K562 (cell line): ENCODE results near the gene TMEM50B. TPM values are rescaled to one million over a fixed set of nuclear protein-coding genes. Genes with fewer than 3 reads are reported as not detected.

Source experiments
- C11orf30 ChIP-seq: fragments of 450-650 bp; IDR thresholded peaks from 2 replicates; pipeline ENCODE4 v1.6.1; 2016; ENCODE audit warnings: low read depth, mild to moderate bottlenecking
- CLOCK ChIP-seq: fragments of 250-450 bp; sonication (Bioruptor Pico); IDR thresholded peaks from 2 replicates; pipeline ENCODE4 v1.4.0; 2020; ENCODE audit warnings: mild to moderate bottlenecking, moderate library complexity, borderline replicate concordance
- CREB1 ChIP-seq, 2 experiments: sonication (generic) in 1 of 2; formaldehyde crosslinking in 1 of 2; IDR thresholded peaks; 2 replicates each; pipeline versions ENCODE4 v1.6.1 to v1.8.0; 2012 to 2022; ENCODE audit warnings: inconsistent platforms in 1 of 2, mild to moderate bottlenecking in 1 of 2, missing genetic modification reagents in 1 of 2, moderate library complexity in 1 of 2
- DIDO1 ChIP-seq: fragments of 450-650 bp; IDR thresholded peaks from 2 replicates; pipeline ENCODE4 v1.6.1; 2016; ENCODE audit warnings: low read depth, missing biosample characterization, missing genetic modification characterization
- HINFP ChIP-seq: fragments of 450-650 bp; conservative IDR thresholded peaks from 2 replicates; pipeline ENCODE4 v1.6.1; 2016; ENCODE audit warnings: missing genetic modification characterization, low read depth, mild to moderate bottlenecking, control low read depth, missing compliant biosample characterization
- HMG20B ChIP-seq: fragments of 250-450 bp; sonication (Bioruptor Pico); IDR thresholded peaks from 2 replicates; pipeline ENCODE4 v1.5.0; 2021; ENCODE audit warnings: mild to moderate bottlenecking
- ID3 ChIP-seq, 2 experiments: fragments of 250-450 bp in 1 of 2; fragments of 450-650 bp in 1 of 2; sonication (Bioruptor Pico) in 1 of 2; IDR thresholded peaks; 2 replicates each; pipeline versions ENCODE4 v1.6.1 to v1.8.0; 2016 to 2021; ENCODE audit warnings: mild to moderate bottlenecking in 2 of 2, moderate library complexity in 2 of 2, missing compliant biosample characterization in 1 of 2, missing genetic modification characterization in 1 of 2
- LCOR ChIP-seq: sonication (generic); formaldehyde crosslinking; IDR thresholded peaks from 2 replicates; pipeline ENCODE4 v1.8.0; 2022; ENCODE audit warnings: mild to moderate bottlenecking, missing genetic modification reagents
- MIER1 ChIP-seq: fragments of 450-650 bp; IDR thresholded peaks from 2 replicates; pipeline ENCODE4 v1.6.1; 2016; ENCODE audit warnings: antibody characterized with exemption, mild to moderate bottlenecking, low read depth
- MYNN ChIP-seq, 2 experiments: sonication (generic); formaldehyde crosslinking in 1 of 2; IDR thresholded peaks; 2 replicates each; pipeline versions ENCODE4 v1.5.0 to v1.6.1; 2016 to 2020; ENCODE audit warnings: antibody characterized with exemption in 1 of 2, missing genetic modification reagents in 1 of 2
- NR2C2 ChIP-seq, 2 experiments: fragments of 200-800 bp in 1 of 2; sonication (Bioruptor generic) in 1 of 2; sonication (generic) in 1 of 2; formaldehyde crosslinking in 1 of 2; IDR thresholded peaks; 2 replicates each; pipeline versions ENCODE4 v1.6.1 to v1.8.0; 2016 to 2022; ENCODE audit warnings: mild to moderate bottlenecking in 1 of 2, missing compliant biosample characterization in 1 of 2, missing genetic modification characterization in 1 of 2, missing genetic modification reagents in 1 of 2
- RBM14 ChIP-seq: fragments of 200-400 bp; formaldehyde crosslinking; IDR thresholded peaks from 2 replicates; pipeline ENCODE4 v1.6.1; 2018; ENCODE audit warnings: low read depth, mild to moderate bottlenecking, low read length, moderate library complexity, borderline replicate concordance; ENCODE audit not compliant: insufficient read depth
- SMARCA4 ChIP-seq: fragments of 450-650 bp; IDR thresholded peaks from 2 replicates; pipeline ENCODE4 v1.6.1; 2016
- SOX6 ChIP-seq: fragments of 450-650 bp; IDR thresholded peaks from 2 replicates; pipeline ENCODE4 v1.6.1; 2014; ENCODE audit warnings: mild to moderate bottlenecking
- SRSF7 ChIP-seq: fragments of 200-400 bp; formaldehyde crosslinking; optimal IDR thresholded peaks from 2 replicates; pipeline ENCODE3; 2017; ENCODE audit warnings: mild to moderate bottlenecking, low read depth, low read length
- TAF1 ChIP-seq: IDR thresholded peaks from 2 replicates; pipeline ENCODE4 v1.6.1; 2011; ENCODE audit warnings: mild to moderate bottlenecking, low read length, moderate library complexity; ENCODE audit not compliant: insufficient read depth, control insufficient read depth, severe bottlenecking; ENCODE audit errors: extremely low read depth
- TEAD2 ChIP-seq: fragments of 450-650 bp; IDR thresholded peaks from 2 replicates; pipeline ENCODE4 v1.6.1; 2016; ENCODE audit warnings: missing genetic modification characterization, control low read depth, missing compliant biosample characterization
- ZFPM2 ChIP-seq: fragments of 250-450 bp; sonication (Bioruptor Pico); IDR thresholded peaks from 2 replicates; pipeline ENCODE4 v1.5.1; 2022; ENCODE audit warnings: mild to moderate bottlenecking
- ZFX ChIP-seq: sonication (generic); formaldehyde crosslinking; IDR thresholded peaks from 2 replicates; pipeline ENCODE4 v1.8.0; 2022; ENCODE audit warnings: mild to moderate bottlenecking, missing genetic modification reagents, moderate library complexity
- ZNF23 ChIP-seq: fragments of 250-450 bp; sonication (Bioruptor Pico); IDR thresholded peaks from 2 replicates; pipeline ENCODE4 v1.4.0; 2020; ENCODE audit warnings: mild to moderate bottlenecking
- ZNF274 ChIP-seq: IDR thresholded peaks from 2 replicates; pipeline ENCODE4 v1.6.1; 2011; ENCODE audit warnings: low read depth, mild to moderate bottlenecking, low read length, moderate library complexity, borderline replicate concordance
- ZNF644 ChIP-seq: fragments of 200-800 bp; sonication (Bioruptor generic); IDR thresholded peaks from 2 replicates; pipeline ENCODE4 v1.6.1; 2016; ENCODE audit warnings: low read depth, missing genetic modification characterization, missing compliant biosample characterization
- polyA plus RNA-seq, 8 experiments: library from polyadenylated mRNA; depleted of rRNA in 4 of 8; stranded (reverse) in 5 of 8; unstranded in 3 of 8; fragments of >200 nt; fragmentation: Nextera tagmentation in 2 of 8; fragmentation: Illumina TruSeq in 1 of 8; extraction: Ambion mirVana in 2 of 8; extraction: Trizol in 1 of 8; gene quantifications; 2 replicates each; pipeline versions ENCODE4 v1.2.1 to v1.2.3, GENCODE V29; 2011 to 2014; ENCODE audit warnings: inconsistent platforms in 1 of 8, missing spikeins in 1 of 8
- total RNA-seq, 7 experiments: library from RNA; depleted of rRNA in 6 of 7; stranded (reverse); fragments of >200 nt in 6 of 7; fragmentation: Illumina TruSeq in 2 of 7; extraction: Trizol in 2 of 7; gene quantifications; 2 replicates each; pipeline versions ENCODE4 v1.2.1 to v1.2.3, GENCODE V29; 2011 to 2021; ENCODE audit warnings: low replicate concordance in 1 of 7

TMEM50B gene
- total and polyA plus RNA-seq, 9 of the 15 experiments (the other 6 are each of a cell fraction or from before 2014, with no cell fraction given), result 20.5 to 64.6 (median 28.9) TPM

GRCh38 chr21:33479679-33480480 is at the start of gene TMEM50B (continued):
- TF ChIP-seq C11orf30 (no peak; the same call in 1 of the 2 replicates), RBM14 (no peak), CLOCK (CRISPR knock-in tag) (no peak), MIER1 (no peak), SRSF7 (no peak), TEAD2 (no peak), TAF1 (peak; percentile 84), NR2C2 (CRISPR knock-in tag; IDR thresholded peaks at IDR 0.05) (no peak), NR2C2 (tag; IDR thresholded peaks at IDR 0.05) (no peak; the same call in 1 of the 2 replicates), ZFPM2 (no peak), ZFX (peak; percentile 95), ZNF274 (no peak), SOX6 (peak; percentile 62), MYNN (IDR thresholded peaks at IDR 0.05) (0 out of 2 replicates have a peak, but pooled peaks have one; percentile 69), MYNN (CRISPR knock-in tag; IDR thresholded peaks at IDR 0.05) (no peak), CREB1 (IDR thresholded peaks at IDR 0.05) (peak; percentile 83), CREB1 (CRISPR knock-in tag; IDR thresholded peaks at IDR 0.05) (peak; percentile 82), DIDO1 (tag) (no peak), HMG20B (CRISPR knock-in tag) (no peak), HINFP (tag) (no peak), SMARCA4 (no peak), ZNF644 (no peak), ZNF23 (no peak), ID3 (CRISPR knock-in tag; IDR thresholded peaks at IDR 0.05) (no peak), ID3 (tag; IDR thresholded peaks at IDR 0.05) (0 out of 2 replicates have a peak, but pooled peaks have one; percentile 57), LCOR (peak; percentile 86)
